GM18511 (cell line): ENCODE measurements around the gene GPX2.
"Not testable (repeated sequence)": the region's sequence is repeated elsewhere in the genome, so short reads cannot be mapped to it uniquely, and the experiment has no call there.

Source experiments
- ATAC-seq: cut with Tn5 transposase; IDR thresholded peaks from one replicate; pipeline ENCODE4 v1.9.1; 2021; ENCODE audit warnings: mild to moderate bottlenecking, moderate library complexity; ENCODE audit not compliant: unreplicated experiment

Gene GPX2

DNA sequence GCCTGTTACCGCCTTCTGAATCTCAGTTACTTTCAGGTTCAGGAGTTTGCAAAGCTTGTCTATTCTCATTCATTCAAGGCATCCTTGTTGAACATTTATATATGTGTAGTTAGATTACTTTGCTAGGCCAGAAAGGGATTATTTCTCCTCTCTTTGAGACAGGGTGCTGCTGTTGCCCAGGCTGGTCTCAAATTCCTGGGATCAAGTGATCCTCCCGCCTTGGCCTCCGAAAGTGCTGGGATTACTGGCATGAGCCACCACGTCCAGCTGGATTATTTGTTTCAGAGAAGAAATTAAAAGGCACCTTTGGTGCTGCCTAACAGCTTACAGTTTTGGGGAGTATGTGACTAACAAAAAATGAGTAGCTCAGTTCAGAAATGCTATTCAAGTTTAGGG lies 27.5 kb downstream of the GPX2 start:
- ATAC-seq, result no peak

DNA sequence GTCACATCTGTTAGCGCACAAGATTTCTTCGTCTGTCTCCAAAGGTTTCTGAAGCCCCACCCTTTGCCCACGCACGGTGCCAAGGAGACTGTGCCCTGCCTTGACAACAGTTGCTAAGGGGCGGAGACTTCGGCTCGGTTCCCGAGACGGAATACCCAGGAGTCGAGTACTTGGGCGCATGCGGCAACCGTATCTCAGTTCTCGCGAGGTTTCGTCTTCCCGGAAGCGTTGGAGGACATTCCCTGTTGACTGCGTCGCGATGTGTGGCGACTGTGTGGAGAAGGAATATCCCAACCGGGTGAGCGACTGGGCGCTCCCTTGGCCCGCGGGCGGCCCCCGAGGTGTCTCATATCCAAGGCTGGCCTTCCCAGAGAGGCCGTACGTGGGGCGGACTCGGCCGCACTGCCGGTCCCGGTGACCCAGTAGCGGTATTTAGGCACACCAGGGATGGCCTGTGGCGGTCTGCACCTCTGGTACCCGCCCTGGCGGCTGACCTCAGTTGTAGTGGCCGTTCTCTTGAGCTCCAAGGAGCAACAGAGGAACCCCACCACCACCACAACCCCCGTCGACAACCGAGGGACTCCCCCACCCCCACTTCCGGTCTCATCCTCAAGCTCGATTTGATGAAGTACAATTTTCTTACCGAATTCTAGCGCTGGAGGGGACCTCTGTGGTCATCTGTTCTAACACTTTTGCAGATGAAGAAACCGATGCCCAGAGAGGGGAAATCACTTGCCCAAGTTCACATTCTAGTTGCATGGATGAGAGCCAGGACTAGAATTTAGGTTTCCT lies 28.1 kb downstream of the GPX2 start, which contains the start of gene CHURC1:
Gene CHURC1, plus strand, starts transcription at position 219 of the 792 bp plus-strand sequence. Its CDS starts 41 bp downstream, at position 260.
- peak; percentile 98 for ATAC-seq

DNA sequence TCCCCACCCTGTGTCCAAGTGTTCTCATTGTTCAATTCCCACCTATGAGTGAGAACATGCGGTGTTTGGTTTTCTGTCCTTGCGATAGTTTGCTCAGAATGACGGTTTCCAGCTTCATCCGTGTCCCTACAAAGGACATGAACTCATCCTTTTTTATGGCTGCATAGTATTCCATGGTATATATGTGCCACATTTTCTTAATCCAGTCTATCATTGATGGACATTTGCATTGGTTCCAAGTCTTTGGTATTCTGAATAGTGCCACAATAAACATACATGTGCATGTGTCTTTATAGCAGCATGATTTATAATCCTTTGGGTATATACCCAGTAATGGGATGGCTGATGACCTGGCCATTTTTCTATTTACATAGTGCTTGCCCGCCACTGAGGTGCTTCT lies 29.1 kb downstream of the GPX2 start:
- not testable (repeated sequence) for ATAC-seq

GRCh38 chr14:64912261-64912660 lies 30.3 kb downstream of the GPX2 start:
- no peak for ATAC-seq

GRCh38 chr14:64910847-64911495 lies 31.6 kb downstream of the GPX2 start:
- ATAC-seq, result no peak

DNA sequence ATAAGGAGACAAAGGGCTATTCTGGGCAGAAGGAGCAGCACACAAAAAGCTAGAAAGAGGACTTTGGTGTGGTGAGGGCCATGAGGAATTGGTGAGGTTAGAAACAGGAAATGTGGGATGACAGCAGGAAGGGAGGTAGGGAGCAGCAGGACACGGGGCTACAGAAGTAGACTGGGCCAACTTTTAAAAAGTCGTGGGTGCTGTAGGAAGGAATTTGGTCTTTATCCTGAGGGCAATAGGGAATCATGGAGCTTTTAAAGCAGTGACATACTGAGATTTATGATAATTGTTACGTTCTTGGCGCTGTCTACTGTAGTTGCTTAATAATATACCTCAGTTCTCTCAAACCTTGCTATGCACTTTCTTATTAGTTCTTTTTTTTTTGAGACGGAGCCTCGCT lies 36.5 kb downstream of the GPX2 start:
- no peak for ATAC-seq

DNA sequence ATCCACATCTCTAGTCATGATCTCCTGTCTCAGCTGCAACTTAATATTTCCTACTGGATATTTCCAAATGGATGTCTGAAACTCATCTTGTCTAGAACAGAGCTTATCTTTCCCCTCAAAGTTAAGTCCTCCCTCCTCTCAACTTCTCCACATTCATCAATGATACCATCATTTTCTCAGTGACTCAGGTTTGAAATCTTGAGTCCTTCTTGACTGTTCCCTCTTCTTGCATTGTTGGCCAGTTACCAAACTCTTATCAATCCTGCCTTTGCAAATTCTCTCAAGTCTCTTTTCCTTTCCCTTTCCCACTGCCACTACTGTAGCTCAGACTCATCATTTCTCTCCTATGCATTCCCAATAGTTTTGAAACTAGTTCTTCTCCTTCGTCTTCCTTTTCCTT lies 42.6 kb downstream of the GPX2 start:
- ATAC-seq, result no peak

DNA sequence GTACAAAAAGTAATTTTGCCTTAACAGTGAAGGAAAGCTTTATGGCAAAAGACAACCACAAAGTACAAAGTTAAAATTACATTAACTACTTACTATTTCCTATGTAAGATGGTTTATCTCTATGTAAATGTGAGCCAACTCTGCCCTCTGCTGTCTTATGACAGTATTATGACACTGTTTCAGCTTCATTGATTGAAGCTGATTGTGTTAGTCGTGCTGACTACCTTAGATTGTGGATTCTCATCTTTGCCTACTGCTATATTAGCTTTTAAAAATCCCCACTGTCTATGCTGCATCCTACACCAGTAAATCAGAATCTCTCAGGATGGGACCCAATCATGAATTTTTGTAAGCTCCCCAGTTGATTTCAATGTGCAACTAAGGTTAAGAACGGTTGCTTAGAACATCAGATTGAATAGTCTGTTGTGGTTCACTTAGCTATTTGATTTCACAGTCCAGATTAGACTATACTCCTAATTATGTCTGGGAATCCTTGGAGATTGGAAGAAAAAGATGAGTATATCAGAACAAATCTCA lies 50.6 kb downstream of the GPX2 start:
- no peak for ATAC-seq

GRCh38 chr14:64891173-64891838 lies 51.2 kb downstream of the GPX2 start:
- no peak for ATAC-seq

- no peak for ATAC-seq
These were observed 53.2 kb downstream of the GPX2 start for GRCh38 chr14:64889352-64889751.
